GM21528 (cell line): ENCODE results near the gene APOL6.
"Not testable (repeated sequence)": the region's sequence is repeated elsewhere in the genome, so short reads cannot be mapped to it uniquely, and the experiment has no call there.

ENCODE experiments used
- ATAC-seq: cut with Tn5 transposase; IDR thresholded peaks from one replicate; pipeline ENCODE4 v1.9.1; 2021; ENCODE audit warnings: mild to moderate bottlenecking, moderate library complexity; ENCODE audit not compliant: unreplicated experiment, low FRiP score

Gene APOL6

DNA sequence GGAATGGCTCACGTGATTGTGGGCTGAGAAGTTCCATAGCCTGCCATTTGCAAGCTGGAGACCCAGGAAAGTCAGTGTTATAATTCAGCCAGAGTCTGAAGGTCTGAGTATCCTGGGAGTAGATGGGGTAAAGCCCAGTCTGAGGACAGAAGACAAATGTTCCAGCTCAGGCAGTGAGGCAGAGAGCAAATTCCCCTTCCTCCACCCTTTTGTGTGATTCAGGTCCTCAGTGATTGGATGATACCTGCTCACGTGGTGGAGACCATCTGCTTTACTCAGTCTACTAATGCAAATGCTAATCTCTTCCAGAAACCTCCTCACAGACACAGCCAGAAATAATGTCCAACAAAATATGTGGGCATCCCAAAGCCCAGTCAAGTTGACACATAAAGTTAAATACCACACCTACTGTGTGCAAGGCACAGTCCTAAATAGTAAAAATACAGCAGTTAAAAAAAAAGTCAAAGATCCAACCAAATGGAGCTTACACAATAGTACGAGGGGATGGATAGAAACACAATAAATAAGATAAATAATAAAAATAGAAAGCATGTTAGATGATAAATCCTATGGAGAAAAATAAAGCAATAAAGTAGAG lies 13.2 kb upstream of the APOL6 start:
- no peak for ATAC-seq

DNA sequence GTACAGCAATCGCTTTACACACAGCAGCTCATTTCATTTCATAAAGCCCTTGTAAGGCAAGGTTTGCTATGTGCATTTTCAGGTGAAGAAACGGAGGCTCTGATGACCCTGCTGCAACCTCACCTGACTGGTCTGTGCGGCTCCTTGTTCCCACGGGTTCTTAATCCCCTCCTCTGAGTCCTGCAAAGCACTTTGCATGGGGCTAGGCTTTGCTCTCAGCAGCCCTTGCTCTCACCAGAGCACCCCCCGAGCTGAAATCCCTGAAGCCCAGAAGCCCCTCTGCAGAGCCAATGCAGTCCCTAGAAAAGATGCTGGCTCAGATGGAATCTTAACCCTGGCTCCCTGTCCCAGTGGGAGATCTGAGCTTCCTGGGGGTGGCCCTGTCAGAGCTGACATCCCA lies 11.0 kb upstream of the APOL6 start:
- ATAC-seq = no peak

DNA sequence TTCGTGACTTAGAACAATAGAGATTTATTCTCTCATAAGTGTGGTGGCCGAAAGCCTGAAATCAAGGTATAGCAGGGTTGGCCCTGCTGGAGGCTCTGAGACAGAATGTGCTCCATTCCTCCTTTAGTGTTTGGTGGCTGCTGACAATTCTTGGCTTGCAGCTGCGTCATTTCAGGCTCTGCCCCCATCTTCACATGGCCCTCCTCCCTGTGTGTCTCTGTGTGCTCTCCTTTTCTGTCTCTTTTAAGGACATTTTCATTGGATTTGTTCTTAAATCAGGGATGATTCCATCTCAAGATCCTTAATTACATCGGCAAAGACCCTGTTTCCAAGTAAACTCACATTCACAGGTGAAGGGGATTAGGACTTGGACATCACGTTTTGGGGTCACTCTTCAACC lies 10.2 kb upstream of the APOL6 start:
- ATAC-seq = no peak

DNA sequence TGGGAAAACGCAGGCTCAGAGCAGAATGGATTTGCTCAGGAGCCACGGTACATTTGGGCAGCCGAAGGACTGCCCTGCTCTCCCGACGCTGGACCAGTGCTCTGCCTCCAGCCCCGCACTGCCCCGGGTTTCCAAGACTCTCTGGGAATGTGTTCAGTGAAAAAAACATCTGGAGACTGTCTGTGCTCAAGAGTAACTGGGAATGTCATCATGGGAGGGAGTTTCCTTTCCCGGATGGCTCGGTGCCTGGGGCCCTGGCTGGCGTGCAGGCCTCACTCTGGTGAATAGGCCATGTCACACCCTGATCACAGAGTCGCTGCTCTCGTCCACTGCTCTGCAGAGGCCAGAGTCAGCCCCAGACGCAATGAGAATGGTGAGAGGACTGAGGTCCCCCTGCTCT lies 9.8 kb upstream of the APOL6 start:
- ATAC-seq = no peak

DNA sequence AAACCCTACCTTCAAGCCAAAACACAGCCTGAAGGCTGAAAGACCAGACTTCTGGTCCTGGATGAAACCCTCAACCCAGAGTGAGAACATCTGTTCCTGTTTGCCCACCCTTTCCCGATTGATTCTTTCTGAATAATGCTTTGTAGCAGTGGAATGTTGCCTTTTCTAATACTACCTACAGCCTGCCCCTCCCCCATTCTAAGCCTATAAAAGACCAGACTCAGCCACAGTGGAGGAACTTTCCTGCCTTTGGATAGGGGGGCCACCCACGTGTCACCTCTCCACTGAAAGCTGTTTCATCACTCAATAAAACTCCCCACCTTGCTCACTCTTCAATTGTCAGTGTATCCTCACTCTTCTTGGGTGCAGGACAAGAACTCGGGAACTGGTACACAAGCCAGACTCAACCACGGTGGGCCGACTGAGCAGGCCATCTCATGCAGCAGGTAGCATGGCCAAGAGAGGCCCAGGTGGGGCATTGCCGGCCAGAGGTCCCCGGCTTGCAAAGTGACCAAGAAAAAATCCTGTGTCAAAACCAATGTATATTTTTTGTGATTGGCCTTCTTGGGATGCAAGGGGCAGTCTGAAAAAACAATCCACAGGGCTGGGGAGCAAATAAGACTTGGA lies 6.6 kb upstream of the APOL6 start:
- ATAC-seq = no peak

DNA sequence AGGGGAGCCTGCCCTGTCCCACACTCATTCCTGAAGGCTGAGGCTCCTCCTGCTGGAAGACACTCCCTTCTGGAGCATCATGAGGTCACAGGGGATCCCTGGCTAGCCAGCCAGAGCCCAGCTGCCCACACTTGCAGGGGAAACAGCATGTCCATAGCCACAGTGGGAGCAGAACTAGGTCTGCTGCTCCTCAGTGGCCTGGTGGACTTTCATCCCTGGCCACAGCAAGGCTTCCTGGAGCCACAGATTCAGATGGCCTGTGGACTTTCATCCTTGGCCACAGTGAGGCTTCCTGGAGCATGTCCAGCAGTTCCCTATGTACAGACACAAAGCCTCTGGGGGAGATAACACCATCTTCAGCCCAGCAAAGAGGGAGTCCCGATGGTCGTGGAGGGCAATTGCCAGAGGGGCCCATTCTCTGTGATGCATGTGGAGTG lies 5.9 kb upstream of the APOL6 start:
- no peak for ATAC-seq

DNA sequence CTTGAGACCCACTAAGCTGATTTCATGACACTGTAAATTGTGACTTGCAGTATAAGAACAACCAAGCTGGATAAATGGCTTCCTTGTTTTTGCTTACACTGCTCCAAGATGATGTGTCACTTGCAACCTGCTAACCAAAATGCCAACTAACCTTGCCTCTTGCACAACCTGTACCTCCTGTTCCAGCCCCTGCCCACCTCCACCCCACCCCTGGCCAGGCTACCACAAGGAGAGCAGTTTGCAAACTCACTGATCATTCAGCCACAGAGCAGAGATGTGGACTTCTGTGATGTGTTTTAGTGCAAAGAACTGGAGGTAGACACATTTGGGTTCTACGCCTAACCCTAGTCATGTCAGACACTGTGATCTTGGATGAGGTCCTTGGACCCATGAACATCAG lies 4.3 kb upstream of the APOL6 start:
- ATAC-seq = no peak

DNA sequence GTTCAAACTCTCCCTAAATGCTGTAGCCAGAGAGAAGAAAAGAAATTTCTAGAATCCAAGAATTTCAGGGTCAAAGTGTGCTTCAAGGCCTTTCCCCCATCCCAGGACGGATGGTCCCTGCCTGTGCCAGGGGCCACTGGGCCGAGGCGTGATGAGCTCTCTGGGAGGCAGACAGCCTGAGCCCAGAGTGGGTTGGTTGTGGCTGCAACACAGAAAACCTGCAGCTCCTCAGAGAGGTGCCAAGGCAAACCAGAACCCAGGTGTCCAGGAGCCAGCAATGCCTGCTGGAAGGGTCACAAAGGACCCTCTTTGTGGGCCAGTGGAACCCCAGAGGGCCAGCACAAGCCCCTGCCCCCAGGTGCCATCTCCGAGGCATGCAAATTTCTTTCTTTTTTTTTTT lies 2.6 kb upstream of the APOL6 start:
- ATAC-seq = no peak

DNA sequence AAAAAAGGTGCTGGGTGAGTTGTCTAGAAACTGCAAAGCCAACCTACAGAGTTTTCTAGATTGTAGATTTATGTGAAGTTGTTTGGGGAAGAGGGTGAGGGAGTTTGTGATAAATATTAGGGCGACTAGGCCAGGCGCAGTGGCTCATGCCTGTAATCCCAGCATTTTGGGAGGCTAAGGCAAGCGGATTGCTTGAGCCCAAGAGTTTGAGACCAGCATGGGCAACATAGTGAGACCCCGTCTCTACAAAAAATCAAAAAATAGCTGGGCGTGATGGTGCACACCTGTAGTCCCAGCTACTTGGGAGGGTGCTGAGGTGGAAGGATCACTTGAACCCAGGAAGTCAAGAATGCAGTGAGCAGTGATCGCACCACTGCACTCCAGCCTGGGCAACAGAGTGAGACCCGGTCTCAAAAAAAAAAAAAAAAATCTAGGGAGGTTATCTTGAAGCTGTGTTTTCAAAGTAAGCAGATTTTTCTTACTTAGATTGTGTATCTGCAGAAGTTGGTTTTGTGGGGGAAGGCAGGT lies 844 bp downstream of the APOL6 start:
- no peak for ATAC-seq

DNA sequence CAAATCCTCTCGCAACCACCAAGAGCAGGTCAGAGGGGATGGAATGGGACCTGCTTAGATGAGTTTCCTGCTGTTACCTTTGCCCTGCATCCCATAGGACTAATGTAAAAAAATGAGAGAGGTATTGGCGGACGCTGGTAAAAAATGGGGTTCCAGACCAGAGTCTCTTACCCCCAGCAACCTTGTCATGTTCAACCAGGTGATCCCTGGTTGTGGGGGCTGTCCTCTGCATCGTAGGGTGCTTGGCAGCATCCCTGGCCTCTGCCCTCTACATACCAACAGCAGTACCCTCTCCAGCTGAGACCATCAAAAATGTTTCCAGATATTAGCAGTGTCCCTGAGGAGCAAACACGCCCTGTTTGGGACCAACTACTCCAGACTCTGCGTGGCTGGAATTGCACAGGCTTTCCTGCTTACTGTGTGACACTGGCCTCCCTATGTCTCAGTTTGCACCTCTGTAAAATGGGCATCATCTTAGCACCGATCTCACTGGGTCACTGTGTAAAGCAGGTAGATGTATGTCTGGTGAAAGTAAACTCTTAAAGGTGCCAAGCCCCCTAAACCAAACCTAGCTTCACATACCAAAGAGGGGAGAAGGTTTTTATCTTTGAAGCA lies 1.5 kb downstream of the APOL6 start:
- ATAC-seq = no peak

DNA sequence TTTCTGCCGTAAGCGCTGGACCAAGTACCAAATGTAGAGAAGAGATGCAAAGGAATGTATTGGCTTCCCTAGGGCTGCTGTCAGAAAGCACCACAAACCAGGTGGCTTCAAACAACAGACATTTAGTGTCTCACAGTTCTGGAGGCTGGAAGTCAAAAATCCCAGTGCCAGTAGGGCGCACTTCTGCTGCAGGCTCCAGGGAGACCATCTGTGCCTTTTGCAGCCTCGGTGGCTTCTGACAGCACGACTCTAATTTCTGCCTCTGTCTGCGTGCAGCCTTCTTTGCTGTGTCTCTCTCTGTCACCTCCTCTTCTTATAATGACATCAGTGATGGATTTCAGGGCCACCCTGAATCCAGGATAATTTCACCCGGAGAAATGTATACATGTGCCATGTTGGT lies 2.8 kb downstream of the APOL6 start:
- ATAC-seq = no peak

DNA sequence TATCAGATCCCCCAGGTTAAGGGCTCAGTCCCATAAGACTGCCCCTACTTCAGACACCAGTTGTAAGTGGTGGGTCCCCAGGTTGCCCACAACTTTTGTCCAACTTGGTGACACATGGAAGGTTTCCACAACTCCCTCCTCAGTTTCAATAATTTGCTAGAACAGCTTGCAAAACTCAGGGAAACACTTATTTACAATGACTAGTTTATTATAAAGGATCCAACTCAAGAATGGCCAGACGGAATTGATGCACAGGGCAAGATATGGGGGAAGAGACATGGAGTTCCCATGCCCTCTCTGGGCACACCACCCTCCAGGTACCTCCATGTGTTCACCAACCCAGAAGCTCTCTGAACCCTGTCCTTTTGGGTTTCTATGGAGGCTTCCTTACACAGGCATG lies 5.6 kb downstream of the APOL6 start:
- no peak for ATAC-seq

DNA sequence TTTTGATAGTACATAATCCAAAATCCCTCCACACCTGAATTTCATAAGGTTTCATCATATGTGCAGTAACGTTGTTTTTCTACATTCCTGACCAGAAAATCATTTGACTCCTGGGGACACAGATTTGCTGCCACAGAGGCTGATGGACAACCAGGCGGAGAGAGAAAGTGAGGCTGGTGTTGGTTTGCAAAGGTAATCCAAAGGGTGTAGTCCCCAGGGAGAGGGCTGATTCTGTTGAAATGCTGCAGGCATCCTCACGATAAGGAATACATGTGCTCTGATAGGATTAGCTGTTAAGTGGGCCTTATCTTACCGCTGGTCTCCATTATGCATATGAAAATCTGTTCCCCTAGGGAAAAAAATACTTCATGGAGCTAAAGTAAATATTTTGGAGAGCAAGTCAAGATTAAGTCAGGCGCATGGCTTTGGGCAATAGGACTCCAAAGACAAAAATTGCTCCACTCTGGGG lies 8.1 kb downstream of the APOL6 start:
- no peak for ATAC-seq

DNA sequence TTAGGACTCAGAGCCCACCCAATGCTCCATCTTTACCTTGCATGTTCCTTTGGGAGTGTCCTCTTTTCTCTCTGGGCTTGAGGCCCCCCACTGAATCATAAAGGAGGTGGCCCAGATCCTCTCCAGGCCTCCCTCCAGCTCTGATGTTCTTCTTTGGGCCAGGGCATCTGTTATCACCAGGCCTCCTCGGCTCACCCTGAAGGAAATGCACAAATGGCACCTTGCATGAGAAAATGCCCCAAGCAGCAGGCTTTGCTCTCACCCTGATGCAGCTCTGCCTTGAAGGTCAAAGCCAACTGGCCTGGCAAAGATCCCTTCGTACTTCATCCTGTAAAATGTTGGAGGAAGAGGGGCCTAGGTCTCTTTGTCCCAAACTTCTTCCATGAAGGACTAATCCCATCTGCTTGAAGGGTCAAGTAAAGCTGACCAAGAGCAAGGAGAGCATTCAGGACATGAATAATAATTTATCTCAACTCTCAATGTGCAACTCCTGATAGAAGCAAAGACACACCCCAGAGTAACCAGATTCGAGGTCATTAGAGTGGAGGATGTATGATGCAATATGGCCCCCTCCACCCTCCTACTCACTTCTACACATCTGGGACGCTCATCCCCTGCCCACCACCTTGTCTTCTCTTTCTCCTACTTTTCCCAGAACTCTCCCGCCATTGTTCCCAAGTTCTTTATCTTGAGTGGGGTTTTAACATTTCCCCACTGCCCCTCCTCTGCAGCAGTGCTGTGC lies 9.5 kb downstream of the APOL6 start:
- no peak for ATAC-seq

DNA sequence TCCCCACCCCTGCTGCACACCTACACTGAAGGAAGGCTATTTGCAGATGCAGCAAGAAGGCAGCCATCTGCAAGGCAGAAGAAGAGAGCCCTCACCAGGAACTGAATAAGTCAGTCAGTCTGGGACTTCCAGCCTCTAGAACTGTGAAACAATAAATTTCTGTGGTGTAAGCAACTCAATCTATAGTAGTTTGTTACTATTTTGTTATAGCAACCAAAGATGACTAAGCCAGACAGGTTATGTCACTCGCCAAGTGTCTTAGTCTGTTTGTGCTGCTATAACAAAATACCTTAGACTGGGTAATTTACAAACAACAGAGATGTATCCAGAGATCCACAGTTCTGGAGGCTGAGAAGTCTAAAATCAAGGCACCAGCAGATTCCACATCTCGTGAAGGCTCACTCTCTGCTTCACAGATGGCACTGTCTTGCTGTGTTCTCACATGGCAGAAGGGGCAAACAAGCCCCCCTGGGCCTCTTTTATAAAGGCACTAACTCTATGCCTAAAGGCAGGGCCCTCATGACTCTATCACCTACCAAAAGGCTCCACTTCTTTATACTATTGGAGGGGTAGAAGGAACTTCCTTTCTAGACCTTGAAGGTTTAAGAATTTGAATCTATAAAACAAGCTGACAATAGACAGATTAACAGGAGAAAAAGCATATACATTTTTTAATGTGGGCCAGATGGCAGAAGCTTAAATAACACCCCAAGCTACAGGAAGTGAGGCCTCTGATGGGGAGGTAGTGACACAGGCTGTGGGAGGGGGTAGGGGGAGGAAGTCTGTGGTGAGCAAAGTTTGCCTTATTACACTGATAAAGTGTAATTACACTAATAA lies 12.3 kb downstream of the APOL6 start:
- no peak for ATAC-seq

DNA sequence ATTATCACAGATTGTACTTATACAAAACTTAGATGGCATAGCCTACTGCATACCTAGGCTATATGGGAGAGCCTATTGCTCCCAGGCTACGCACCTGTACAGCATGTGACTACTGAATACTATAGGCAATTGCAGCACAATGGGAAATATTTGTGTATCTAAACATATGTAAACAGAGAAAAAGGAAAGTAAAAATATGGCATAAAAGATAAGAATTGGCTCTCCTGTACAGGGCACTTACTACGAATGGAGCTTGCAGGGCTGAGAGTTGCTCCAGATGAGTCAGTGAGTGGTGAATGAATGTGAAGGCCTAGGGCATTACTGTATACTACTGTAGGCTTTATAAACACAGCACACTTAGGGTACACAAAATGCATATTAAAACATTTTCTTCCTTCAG lies 13.2 kb downstream of the APOL6 start:
- ATAC-seq = no peak

DNA sequence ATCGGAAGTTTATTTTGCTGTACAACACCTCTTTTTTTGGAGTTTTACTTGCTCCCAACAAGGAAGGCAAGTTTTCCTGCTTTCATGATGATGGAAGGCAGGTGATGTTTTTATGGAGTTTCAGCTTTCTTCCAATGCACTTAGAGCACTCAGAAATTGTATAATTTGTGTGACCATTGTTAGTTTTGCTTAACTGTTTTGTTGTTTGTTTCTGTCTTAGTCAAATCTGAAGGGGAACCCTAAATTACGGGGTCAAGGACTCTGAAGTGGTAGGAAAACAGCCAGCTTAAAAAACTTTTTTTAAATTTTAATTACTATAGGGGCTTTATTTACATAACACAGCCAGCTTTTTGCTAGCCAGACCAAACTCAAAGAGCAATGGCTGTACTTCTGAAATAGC lies 14.7 kb downstream of the APOL6 start:
- no peak for ATAC-seq

DNA sequence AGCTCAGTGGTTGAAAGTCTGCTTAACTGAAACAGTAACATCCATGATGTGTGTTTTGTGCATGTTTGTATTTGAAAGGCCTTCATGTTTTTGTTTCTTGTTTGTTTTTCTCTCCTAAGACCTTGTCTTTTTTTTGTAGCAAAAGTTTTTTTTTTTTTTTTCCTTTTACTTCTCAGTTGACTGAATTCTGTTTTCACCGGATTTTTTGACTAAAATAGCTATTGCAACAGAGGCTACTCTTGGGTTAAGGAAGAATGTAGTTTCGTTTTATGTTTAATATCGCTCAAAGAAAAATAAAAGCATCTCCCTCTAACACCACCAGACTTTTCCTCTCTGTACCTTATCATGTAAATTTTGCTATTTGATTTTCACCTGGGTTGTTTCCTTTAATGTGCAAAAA lies 15.1 kb downstream of the APOL6 start:
- no peak for ATAC-seq

DNA sequence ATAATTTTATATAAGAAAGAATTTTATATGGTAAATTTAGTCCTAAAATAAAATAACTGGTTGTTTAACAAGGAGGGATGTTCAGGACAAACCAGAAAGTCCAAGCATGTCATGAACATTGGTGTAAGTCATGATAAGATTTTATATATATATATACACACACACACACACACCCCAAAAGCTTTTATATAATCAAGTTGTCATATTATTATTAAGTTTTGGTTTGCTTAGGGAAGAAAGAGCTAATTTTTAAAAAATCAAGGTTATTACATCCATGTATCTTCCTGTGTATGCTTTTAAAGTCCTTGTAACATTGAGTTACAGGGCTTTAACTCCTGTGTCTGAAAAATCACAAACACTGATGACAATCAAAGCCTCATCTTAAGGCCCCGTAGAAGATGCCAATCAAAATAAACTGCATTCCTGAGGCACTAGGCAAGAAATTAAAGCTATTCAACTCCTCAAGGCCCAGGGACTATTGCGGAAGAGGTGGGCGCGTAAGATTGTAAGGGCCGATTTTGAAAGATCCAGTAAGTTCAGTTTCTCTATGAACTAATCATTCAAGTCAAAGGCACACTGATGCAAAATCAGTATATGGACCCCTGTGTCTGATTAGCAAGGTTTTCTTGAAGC lies 16.8 kb downstream of the APOL6 start:
- ATAC-seq = no peak

DNA sequence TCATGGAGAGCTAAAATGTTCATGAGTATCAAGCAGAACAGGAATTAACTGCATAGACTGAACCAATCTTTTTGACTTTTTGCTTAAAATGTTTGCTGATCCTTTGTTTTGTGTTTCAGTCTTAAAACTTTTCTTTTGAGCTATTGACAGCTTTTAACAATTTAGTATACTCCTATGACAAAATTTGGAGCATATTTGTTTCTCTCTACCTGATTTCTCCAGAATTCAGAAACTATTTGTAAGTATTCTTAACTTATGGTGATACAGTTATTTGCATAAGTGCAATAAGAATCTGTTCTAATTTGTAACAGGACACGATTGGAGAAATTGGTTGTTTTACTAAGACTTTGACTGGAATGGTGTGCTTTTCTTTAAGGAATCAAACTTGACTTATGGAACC lies 18.5 kb downstream of the APOL6 start:
- not testable (repeated sequence) for ATAC-seq
